BE2C (cell line): ENCODE results near the gene NLGN1.

ENCODE experiments used
- DNase-seq: peaks from one replicate; pipeline ENCODE4 v3.0.0-alpha.2; 2020
- H3K27me3 ChIP-seq: fragments of 250-450 bp; sonication (Bioruptor Pico); 2 replicates; pipeline ENCODE4 v1.5.1; 2020; ENCODE audit warnings: mild to moderate bottlenecking
- H3K36me3 ChIP-seq: fragments of 250-450 bp; sonication (Bioruptor Pico); 2 replicates; pipeline ENCODE4 v1.5.1; 2020; ENCODE audit warnings: mild to moderate bottlenecking
- H3K4me1 ChIP-seq: fragments of 250-450 bp; sonication (Bioruptor Pico); 2 replicates; pipeline ENCODE4 v1.5.1; 2020
- H3K4me3 ChIP-seq: 2 replicates; pipeline ENCODE4 v1.5.1; 2011; ENCODE audit warnings: low read depth, low read length
- H3K9me3 ChIP-seq: fragments of 250-450 bp; sonication (Bioruptor Pico); 2 replicates; pipeline ENCODE4 v1.5.1; 2020
- CTCF ChIP-seq: IDR thresholded peaks from 2 replicates; pipeline ENCODE4 v1.5.1; 2012; ENCODE audit warnings: mild to moderate bottlenecking, low read depth, low read length

Gene NLGN1

GRCh38 chr3:173622166-173622565 is 224.6 kb downstream of the NLGN1 start:
- Histone ChIP-seq H3K4me1 (no peaks in the 10 kb centered on the region), H3K9me3 (no peaks in the 10 kb centered on the region; the same call in 1 of the 2 replicates), H3K27me3 (no peaks in the 10 kb centered on the region; the same call in 1 of the 2 replicates), H3K4me3 (no peak overlapping the region), H3K36me3 (no peaks in the 10 kb centered on the region)
- no peak for TF ChIP-seq CTCF
- DNase-seq = no peak

GRCh38 chr3:173624086-173624485 is 226.5 kb downstream of the NLGN1 start:
- TF ChIP-seq CTCF = no peak
- no peaks in the 10 kb centered on the region for H3K36me3 ChIP-seq
- H3K27me3 ChIP-seq = no peaks in the 10 kb centered on the region; the same call in 1 of the 2 replicates
- no peaks in the 10 kb centered on the region for H3K4me1 ChIP-seq
- DNase-seq = no peak
- no peak overlapping the region for H3K4me3 ChIP-seq
- H3K9me3 ChIP-seq = no peaks in the 10 kb centered on the region; the same call in 1 of the 2 replicates

GRCh38 chr3:173630849-173631248 is 233.3 kb downstream of the NLGN1 start:
- Histone ChIP-seq H3K4me1 (no peaks in the 10 kb centered on the region), H3K9me3 (no peaks in the 10 kb centered on the region), H3K36me3 (no peaks in the 10 kb centered on the region), H3K27me3 (no peaks in the 10 kb centered on the region; the same call in 1 of the 2 replicates), H3K4me3 (no peak overlapping the region)
- no peak for DNase-seq
- TF ChIP-seq CTCF = no peak

- H3K36me3 ChIP-seq = no peaks in the 10 kb centered on the region
- no peaks in the 10 kb centered on the region for H3K4me1 ChIP-seq
- H3K27me3 ChIP-seq = no peaks in the 10 kb centered on the region; the same call in 1 of the 2 replicates
- DNase-seq = no peak
- TF ChIP-seq CTCF = no peak
- H3K9me3 ChIP-seq = no peaks in the 10 kb centered on the region
- no peak overlapping the region for H3K4me3 ChIP-seq
Observed at GRCh38 chr3:173632945-173633344, 235.4 kb downstream of the NLGN1 start.

GRCh38 chr3:173635826-173636225 is 238.3 kb downstream of the NLGN1 start:
- no peak overlapping the region for H3K4me3 ChIP-seq
- no peaks in the 10 kb centered on the region for H3K4me1 ChIP-seq
- TF ChIP-seq CTCF = no peak
- H3K9me3 ChIP-seq = no peaks in the 10 kb centered on the region
- no peaks in the 10 kb centered on the region for H3K36me3 ChIP-seq
- no peak for DNase-seq
- H3K27me3 ChIP-seq = no peaks in the 10 kb centered on the region; the same call in 1 of the 2 replicates

GRCh38 chr3:173639098-173639497 is 241.6 kb downstream of the NLGN1 start:
- no peak for TF ChIP-seq CTCF
- H3K9me3 ChIP-seq = no peaks in the 10 kb centered on the region
- no peak for DNase-seq

More at GRCh38 chr3:173639098-173639497, 241.6 kb downstream of the NLGN1 start:
- Histone ChIP-seq H3K4me3 (no peak overlapping the region), H3K27me3 (no peaks in the 10 kb centered on the region), H3K36me3 (no peaks in the 10 kb centered on the region), H3K4me1 (no peaks in the 10 kb centered on the region)
